Endothelial cell of umbilical vein (primary cell): ENCODE measurements around the gene NELFB.

Experiments used
- EZH2 ChIP-seq: IDR thresholded peaks from 2 replicates; pipeline ENCODE4 v1.6.1; 2012; ENCODE audit warnings: borderline replicate concordance, low read depth, mild to moderate bottlenecking, moderate library complexity, low read length, inconsistent platforms; ENCODE audit not compliant: severe bottlenecking
- JUN ChIP-seq: IDR thresholded peaks from 2 replicates; pipeline ENCODE4 v1.6.1; 2011; ENCODE audit warnings: borderline replicate concordance, low read depth; ENCODE audit not compliant: insufficient read length, insufficient read depth
- POLR2A ChIP-seq: IDR thresholded peaks from 2 replicates; pipeline ENCODE4 v1.6.1; 2012; ENCODE audit warnings: low read depth, mild to moderate bottlenecking, control low read depth, low read length
- POLR2AphosphoS5 ChIP-seq: IDR thresholded peaks from 2 replicates; pipeline ENCODE4 v1.6.1; 2012; ENCODE audit warnings: low read depth, mild to moderate bottlenecking, control low read depth, low read length, moderate library complexity; ENCODE audit not compliant: insufficient read depth
- TF ChIP-seq, protein P1 (sequence below), 2 donors: IDR thresholded peaks; 1 replicate in 1 of 2; 2 replicates in 1 of 2; pipeline ENCODE4 v1.5.1; 2011; ENCODE audit warnings: low read length in 2 of 2, mild to moderate bottlenecking in 2 of 2, moderate library complexity in 2 of 2, control low read depth in 1 of 2, inconsistent platforms in 1 of 2, low read depth in 1 of 2; ENCODE audit not compliant: insufficient read depth in 1 of 2; ENCODE audit errors: extremely low read depth in 1 of 2

DNA sequence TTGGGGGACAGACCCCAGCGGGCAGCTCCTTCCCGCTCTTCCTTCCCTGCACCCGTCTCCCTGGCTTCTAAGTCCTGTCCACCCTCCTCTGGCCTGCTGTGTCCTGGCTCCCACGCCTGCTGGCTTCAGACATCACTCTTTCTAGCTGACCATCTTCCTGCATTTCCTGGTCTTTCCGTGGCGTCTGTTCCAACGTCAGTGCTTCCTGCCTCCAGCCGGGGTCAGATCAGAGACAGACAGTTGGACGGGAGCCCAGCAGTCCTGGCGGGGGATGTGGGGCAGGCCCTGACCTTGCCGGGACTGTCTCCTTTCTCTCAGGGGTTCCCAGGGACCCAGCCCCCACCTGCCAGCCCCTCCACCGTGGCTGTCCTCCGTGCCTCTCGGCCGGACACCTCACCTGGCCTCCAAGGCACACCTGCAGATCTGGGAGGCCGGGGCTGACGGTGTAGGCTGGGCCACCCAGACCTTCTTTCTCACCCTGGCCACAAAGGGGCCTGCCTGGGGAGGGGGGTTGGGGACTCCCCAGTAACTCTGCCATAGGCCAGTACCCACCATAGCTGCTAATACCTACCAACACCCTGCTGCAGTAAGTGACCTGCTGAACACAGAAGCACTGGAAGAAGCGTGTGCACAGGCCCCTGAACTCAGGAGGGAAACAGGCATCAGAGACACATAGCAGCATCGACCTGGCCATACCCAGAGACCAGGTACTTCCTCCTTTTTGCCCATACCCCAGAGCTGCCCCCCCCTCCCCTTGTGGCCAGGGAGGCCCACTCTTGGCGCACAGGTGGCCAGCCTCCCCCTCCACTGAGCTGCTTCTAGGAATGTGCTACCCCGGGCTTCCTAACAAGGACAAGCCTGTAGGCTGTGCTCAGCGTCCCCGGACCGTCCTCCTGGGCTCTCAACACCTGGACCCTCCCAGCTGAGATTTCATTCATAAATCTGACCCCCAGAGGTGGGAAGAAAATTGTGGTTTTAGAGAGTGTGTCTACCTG lies 41.8 kb downstream of the NELFB start:
- TF ChIP-seq, protein P1, sequence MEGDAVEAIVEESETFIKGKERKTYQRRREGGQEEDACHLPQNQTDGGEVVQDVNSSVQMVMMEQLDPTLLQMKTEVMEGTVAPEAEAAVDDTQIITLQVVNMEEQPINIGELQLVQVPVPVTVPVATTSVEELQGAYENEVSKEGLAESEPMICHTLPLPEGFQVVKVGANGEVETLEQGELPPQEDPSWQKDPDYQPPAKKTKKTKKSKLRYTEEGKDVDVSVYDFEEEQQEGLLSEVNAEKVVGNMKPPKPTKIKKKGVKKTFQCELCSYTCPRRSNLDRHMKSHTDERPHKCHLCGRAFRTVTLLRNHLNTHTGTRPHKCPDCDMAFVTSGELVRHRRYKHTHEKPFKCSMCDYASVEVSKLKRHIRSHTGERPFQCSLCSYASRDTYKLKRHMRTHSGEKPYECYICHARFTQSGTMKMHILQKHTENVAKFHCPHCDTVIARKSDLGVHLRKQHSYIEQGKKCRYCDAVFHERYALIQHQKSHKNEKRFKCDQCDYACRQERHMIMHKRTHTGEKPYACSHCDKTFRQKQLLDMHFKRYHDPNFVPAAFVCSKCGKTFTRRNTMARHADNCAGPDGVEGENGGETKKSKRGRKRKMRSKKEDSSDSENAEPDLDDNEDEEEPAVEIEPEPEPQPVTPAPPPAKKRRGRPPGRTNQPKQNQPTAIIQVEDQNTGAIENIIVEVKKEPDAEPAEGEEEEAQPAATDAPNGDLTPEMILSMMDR (IDR thresholded peaks at IDR 0.05; ENCODE audit: extremely low read depth in 1 of 2, insufficient read depth in 1 of 2, low read depth in 1 of 2, low read length in 2 of 2), result no peak
- peak; percentile 79 for TF ChIP-seq POLR2A
- TF ChIP-seq JUN, result no peak
- TF ChIP-seq EZH2, result no peak
- TF ChIP-seq POLR2AphosphoS5, result peak; percentile 77
